RPMI7951 (cell line): ENCODE measurements around the gene RPL35A. TPM values are rescaled to one million over a fixed set of nuclear protein-coding genes. Genes with fewer than 3 reads are reported as not detected.
"Not testable (repeated sequence)": the region's sequence is repeated elsewhere in the genome, so short reads cannot be mapped to it uniquely, and the experiment has no call there.

Source experiments
- DNase-seq: peaks from one replicate; pipeline ENCODE4 v3.0.0-alpha.2; 2012; ENCODE audit warnings: low read depth
- total RNA-seq: library from RNA; depleted of rRNA; stranded (reverse); fragments of >200 nt; shearing (Covaris generic); gene quantifications from 2 replicates; pipeline ENCODE4 v1.2.3, GENCODE V29; 2014; rRNA removed

The RPL35A gene
- 910 and 934 TPM in 2 replicates for total RNA-seq

DNA sequence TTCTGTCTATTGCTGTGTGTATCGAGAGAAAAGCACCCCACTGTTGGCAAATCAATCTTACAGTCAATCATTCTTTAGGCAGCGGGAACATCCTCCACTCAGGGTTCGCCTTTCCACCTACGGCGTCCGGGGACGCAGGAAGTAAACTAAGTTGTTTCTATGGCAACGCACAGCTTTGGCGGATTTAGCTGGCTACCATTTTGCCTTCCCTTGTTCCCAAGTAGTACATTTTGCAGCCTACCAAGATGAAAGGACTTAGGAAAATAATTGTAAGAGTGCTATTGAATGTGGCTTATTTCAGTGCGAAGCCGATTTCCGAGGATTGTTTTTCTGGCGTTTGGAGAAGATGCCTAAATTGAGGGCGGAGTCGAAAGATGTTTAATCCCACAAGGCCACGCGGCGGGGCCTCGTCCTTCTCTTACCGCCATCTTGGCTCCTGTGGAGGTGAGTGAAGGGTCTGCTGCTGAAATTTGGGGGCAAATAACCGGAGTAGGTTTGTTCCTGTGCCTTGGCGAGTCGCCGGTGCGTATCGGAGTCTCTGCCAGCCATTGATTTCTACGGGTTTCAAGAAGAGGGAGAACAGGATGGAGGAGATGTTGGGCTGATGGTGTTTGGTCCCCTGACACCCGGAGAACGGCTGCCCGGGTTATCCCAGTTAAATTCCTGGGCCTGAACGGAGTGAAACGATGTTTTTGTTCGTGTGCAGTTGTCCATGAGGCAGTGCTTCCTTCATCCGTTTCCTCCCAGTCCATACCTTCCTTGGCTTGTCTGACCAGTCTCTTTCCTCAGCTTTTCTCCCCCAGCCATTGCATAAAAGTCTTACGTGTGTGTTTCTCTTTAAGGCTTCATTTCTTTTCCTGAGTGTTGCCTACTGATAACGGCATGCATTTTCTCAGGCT is at the start of gene RPL35A:
TSS of gene RPL35A (plus strand) at position 413 of the 899 bp plus-strand sequence. CDS start 778 bp downstream, outside the sequence.
- peak; percentile 94 for DNase-seq

DNA sequence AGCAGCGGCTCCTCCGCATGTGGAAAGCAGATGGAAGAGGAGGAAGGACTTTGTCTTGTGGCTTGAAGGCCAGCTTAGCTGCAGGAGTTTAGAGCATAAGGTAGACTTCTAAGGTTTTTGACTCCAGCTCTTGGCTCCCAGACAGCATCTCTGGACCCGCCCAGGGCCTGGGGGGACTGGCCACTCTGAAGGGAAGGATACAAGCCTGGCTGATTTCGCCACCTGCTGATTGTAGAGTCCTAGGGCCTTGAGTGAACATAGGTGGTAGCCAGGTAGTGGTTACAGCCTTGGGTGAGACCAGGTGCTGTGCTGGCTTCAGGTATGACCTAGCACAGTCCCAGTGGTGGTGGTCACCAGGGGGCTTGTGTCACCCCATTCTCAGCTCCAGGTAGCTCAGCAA is 48.4 kb upstream of the RPL35A start:
- DNase-seq = no peak

DNA sequence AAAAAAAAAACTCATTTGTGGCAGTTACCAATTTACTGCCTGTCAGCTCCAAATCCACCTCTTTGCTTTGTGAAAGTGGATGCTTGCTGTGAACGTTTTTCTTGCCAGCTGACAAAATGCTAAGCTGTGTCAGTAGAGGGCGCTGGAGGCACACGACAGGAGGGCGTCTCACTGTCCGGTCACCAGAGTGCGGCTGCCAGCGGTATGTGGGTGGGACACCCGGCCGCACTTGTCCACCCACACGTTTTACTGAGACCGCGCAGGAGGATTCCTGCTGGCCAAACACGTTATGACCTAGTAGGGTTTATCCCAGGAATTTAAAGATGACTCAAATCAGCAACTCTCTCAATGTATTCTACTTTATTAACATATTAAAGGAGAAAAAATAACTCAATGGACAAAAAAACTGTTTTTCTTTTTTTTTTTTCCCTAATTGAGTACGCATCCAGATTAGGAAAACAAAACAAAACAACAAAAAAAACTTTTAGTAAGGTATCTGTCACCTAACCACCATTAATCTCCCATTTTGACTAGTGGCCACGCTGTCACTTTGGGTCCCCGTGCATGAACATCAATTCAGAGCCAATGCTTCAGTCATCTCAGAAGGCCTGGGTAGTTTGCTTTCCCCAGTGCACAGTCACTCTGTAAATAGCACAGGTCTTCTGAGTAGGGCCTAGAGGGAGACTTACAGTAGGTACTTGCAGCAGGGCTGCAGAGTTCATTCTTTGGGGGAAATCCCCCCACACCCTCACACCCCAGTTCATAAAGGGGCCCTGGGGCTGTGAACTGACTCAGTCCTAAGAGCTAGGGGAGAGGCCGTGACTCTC is 43.8 kb upstream of the RPL35A start:
- DNase-seq = peak; percentile 94

DNA sequence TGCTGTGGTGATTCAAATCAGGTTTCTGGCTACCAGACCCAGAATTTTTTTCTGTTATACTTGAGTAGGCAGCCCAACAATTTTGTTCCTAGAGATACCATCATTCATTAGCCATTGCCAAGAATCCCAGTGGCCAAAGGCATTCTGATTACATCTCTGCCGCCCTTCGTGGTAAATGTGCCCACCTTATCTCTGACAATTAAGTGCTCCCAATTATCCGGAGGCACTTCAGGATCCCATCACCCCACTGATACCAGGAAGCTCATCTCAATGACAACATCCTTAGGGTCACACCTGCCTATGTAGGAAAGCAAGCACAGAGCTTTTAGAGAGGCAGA is 43.2 kb upstream of the RPL35A start:
- no peak for DNase-seq

DNA sequence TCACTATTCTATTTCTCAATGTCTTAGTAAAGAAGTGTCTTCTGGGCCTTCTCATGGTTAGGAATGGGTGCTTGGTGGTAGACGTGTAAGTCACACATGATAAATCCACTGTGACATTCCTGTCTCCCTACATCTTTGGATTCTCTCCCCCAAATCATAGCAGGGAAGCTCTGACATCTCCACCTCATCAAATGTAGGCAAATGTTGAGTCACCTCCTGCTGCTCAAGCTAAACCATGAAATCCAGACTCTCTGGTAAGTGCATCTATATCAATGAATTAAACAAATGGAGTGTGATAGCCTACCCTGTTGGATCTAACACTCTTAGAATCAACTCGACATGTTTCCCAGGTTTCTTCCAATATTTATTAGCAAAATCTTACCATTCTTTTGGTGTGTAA is 42.8 kb upstream of the RPL35A start:
- peak; percentile 22 for DNase-seq

DNA sequence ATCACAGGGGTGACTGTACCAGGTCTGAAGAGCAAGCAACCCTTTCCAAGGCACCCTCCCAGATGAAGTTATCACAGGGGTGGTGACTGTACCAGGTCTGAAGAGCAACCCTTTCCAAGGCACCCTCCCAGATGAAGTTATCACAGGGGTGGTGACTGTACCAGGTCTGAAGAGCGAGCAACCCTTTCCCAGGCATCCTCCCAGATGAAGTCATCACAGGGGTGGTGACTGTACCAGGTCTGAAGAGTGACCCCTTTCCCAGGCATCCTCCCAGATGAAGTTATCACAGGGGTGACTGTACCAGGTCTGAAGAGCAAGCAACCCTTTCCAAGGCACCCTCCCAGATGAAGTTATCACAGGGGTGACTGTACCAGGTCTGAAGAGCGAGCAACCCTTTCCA is 41.4 kb upstream of the RPL35A start:
- peak; percentile 21 for DNase-seq

DNA sequence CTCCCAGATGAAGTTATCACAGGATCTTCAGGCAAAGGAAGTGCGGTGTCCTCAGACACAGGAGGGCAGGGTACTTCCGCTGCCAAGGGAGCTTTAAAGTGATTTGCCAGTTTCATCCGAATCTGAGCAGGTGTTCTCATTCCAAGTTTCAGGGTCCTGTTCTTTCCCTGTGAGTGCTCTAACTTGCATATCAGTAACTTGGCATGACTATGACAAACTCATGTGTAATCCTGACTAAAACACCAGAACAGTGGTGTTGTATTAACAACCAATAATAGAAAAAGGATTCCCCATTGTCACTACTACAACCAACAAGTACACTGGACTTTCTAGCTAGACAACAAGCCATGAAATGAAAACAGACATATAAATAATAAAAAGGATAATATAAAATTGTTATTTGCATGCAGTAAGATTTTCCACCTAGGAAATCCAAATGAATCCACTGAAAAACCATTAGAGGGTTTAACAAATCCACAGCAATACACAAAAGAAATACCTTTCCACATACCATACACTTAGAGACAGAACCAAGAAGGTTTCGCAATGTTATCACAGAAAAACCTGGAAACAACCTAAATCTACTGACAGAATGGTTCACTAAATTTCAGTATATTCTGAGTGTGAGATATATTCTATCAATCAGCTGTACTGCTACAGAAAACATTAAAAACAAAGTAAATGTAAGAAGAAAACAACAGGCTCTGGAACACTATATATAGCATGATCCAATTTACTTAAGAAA is 40.9 kb upstream of the RPL35A start:
- no peak for DNase-seq

DNA sequence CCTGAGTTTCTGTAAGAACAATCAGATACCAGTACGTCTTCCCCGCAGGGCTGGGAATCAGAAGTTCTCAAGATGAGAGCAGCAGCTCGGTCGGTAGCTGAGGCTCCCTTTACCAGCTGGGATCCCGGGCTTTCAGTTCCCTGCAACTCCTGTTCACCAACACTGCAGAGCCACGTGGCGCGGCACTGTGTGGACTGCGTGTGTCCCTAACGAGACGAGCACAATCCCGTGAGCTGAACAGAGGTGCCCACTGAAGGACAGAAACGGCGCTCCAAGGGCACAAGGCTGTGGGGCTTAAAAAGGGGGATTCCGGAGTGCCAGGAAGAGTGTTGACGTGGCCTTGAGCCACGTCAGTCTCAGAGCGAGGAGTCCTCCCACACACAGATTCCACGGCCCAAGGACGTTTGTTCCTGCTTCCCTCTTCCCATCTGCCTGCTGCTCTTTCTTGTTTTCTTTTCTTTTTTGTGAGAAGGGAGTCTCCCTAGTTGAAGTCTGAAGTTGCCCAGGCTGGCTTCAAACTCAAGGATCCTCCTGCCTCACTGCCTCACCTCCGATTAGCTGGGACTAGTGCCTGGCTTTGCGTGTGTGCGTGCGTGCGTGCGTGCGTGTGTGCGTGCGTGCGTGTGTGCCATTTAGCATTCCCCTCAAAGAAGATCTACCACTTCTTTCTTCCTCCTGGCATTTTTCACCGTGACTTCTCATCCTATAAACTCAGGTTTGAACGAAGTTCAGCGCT is 37.1 kb upstream of the RPL35A start:
- DNase-seq = peak; percentile 22

DNA sequence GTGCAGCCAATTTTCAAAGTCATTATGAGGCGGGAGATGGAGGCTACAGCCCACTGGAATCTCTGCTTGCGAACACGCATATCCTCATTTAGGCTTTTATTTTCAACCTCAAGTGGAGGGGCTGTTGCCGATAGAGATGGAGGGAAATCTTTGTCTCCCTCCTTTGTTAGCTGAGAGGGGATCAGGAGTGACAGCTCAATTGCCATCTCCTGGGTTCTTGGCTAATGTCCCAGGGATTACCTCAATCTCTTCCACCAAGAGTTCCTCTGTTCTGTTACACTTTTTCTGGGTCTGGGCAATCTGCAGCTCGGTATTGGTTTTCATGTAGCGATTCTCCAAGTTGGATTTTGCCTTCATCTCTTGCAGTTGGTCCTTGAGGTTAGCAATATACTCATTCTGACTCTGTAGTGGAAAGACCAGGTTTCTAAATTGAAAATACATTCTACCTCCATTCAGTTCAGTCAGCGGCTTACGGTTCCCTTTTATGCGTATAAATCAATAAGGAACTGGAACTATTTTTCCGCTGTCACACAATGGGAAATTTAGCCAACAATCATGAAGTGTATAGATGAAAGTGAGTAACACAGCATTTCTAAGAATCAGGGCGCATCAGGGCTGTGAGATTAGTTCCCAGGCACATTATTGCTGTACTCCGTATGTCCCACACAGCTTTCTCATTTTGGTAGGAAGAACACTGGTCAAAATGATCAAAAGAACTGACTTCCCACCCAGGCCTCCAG is 36.2 kb upstream of the RPL35A start:
- DNase-seq = no peak

DNA sequence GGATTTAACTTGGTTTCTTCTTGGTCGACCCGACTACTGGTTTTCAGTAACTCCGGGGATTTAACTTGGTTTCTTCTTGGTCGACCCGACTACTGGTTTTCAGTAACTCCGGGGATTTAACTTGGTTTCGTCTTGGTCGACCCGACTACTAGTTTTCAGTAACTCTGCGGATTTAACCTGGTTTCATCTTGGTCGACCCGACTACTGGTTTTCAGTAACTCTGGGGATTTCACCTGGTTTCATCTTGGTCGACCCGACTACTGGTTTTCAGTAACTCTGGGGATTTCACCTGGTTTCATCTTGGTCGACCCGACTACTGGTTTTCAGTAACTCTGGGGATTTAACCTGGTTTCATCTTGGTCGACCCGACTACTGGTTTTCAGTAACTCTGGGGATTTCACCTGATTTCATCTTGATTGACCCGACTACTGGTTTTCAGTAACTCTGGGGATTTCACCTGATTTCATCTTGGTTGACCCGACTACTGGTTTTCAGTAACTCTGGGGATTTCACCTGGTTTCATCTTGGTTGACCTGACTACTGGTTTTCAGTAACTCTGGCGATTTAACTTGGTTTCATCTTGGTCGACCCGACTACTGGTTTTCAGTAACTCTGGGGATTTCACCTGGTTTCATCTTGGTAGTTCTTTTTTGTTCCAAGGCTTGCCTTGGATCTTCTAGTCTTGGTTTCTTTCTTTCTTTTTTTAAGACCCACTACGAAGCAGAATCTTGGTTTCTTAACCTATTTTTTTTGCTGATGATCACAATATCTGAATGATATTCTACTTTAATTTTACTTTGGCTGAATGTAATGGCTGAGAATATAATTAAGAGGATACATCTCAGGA is 28.3 kb upstream of the RPL35A start:
- DNase-seq = not testable (repeated sequence)

DNA sequence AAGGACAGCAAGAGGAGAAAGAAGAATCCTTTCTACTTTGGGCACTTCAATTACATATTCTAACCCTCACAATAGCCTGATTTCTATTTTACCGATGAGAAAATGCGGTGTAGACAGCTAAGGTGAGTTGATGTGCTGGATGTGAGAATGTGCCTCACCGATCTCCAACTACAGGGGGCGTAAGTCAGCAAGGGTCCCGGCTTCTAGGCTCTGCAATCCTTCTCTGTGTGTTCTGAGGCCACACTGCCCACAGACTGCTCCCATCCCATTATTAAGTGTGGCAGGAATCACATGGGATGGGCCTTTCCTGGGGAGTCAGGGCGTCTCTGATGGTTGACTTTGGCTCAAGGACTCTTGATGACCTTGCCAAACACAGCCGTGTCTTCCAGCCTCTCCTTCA is 23.6 kb upstream of the RPL35A start:
- no peak for DNase-seq

DNA sequence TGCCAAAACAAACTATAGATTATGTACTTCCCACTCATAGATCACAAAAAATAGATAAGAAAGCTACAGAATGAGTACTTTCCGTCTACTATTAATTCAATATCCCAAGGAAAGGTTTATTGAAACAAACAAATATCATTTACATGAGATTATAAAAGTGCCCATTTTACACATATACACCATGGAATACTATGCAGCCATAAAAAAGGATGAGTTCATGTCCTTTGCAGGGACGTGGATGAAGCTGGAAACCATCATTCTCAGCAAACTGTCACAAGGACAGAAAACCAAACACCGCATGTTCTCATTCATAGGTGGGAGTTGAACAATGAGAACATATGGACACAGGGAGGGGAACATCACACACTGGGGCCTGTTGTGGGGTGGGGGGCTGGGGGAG is 22.4 kb upstream of the RPL35A start:
- not testable (repeated sequence) for DNase-seq

DNA sequence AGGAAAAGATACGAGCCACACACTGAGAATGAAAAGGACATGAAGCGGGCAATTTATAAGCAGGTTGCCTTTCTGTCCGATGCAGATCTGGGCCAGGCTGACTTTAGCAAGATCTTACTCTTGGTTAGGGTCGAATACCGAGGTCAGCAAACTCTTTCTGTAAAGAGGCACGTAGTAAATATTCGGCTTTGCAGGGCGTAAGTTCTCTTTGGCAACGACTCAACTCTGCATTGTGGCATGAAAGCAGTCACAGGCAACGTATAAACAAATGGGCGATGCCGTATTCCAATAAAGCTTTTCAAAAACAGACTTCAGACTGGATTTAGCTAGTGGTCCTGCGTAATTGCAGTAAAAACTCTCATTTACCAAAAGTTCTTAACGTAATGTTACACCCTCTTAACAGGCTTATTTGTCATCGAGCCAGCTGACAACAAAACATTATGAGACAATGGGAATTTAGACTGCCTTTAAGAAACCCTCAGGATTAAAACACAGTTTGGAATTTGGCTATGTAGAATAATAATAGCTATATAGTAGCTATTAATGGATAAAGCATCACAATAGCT is 13.1 kb upstream of the RPL35A start:
- DNase-seq = no peak

DNA sequence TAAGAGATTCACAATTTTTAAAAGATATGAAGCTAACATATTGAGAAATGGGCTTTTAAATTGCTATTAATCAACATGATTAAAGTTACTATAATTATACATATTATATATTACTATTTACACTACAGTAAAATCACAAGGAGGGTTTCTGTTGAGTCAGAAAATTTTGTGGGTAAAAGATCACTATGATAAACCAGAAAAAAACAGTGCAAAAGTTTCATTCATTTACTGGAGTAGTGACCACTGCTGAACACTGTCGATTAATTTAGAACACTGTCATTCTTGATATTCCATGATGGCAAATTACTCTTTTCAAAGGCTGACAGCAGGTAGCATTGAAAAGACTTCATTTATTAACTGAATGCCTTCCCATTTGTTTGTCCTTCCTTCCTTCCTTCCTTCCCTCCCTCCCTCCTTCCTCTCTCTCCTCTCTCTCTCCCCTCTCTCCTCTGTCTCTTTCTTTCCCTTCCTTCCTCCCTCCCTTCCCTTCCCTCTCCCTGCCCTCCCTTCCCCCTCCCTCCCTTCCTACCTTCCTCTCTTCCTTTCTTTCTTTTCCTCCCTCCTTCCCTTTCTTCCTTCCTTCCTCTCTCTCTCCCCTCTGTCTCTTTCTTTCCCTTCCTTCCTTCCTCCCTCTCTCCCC is 9.1 kb upstream of the RPL35A start:
- no peak for DNase-seq

DNA sequence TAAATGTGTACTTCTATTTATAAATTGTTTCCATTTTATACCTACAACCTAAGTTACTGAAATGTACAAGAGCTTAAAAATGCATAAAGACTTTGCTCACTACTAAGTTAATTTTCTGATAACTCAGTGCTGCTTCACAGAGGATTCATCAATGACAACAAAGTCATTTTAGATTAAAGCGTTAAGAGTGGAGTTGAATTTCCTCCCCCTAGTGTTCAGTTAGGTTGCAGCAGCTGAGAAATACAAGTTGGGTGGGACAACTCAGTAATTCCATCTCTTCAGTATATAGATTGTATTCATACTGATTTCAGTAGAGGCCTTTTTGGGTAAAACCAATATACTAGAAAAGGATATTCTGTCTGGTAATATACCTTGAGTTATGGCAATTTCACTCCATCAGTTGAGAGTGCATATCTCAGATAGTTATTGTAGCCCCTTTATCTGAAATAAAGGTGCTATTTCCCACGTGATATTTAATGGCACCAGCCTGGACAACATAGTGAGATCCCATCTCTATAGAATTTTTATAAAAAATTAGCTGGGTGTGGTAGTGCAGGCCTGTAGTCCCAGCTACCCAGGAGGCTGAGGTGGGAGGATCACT is 6.9 kb upstream of the RPL35A start:
- peak; percentile 56 for DNase-seq

DNA sequence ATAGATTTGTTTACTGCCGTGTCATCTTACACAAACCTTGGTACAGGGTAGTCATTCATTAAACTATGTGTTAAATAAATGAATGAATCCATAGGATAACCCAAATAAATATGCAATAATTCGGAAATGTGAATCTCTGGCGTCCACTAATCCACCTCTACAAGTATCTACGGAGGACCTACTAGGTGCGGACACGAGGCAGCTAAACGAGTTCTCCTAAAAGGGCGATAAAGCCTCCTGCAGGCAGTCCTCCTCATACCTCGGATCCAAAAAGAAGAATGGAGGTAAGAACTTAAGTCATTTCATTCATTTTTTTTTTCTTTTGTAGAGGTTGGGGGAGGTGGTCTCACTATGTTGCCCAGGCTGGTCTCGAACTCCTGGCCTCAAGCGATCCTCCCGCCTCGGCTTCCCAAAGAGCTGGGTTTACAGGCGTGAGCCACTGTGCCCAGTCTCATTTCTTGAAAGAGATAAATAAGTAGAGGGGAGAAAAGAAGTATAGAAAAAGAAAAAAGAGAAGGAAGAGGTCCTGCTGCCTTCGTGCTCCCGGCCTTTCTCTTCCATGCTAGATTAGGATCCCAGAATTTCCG is 706 bp upstream of the RPL35A start:
- no peak for DNase-seq

DNA sequence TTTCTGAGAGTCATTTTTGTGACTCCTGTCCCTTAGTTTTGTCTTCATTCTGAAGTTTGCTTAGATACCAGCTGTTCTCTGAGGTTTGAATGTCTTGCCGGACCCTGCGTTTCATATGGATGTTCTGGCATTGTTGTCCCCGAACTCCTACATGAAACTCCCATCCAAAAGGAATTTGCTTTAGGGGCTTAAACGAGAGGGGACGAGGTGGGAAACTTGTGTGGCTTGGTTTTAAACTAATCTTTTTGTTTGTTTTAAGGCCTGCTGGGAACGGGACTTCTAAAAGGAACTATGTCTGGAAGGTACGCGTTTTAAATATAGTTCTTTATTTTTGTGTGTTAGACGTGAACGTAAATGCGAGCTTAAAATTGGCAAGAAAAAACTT is 679 bp downstream of the RPL35A start:
- no peak for DNase-seq

DNA sequence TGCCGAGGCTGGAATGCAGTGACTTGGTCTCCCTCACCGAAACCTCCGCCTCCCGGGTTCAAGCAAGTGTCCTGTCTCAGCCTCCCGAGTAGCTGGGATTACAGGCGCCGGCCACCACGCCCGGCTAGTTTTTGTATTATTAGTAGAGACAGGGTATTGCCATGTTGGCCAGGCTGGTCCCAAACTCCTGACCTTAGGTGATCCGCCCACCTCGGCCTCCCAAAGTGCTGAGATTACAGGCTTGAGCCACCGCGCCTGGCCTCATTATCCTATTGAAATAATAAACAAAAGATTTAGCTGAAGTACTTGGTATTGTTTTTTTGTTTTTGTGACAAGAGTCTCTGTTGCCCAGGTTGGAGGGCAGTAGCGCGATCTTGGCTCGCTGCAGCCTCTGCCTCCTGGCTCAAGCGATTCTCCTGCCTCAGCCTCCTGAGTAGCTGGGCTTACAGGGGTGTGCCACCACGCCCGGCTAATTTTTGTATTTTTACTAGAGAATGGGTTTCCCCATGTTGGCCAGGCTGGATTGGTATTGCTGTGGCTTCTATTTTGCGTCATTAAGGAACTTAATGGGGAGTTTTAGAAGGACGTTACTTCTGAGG is 1.5 kb downstream of the RPL35A start:
- no peak for DNase-seq
